RWPE2 (cell line): ENCODE measurements around the gene KIF20B.

Source experiments
- ATAC-seq: fragments of 200-7000 bp; cut with Tn5 transposase; 3 replicates; pipeline ENCODE4 v1.9.1; 2021; ENCODE audit warnings: low read depth
- DNase-seq: peaks from one replicate; pipeline ENCODE4 v3.0.0-alpha.2; 2020; ENCODE audit warnings: low spot score
- H3K27ac ChIP-seq: fragments of 450-650 bp; 2 replicates; pipeline ENCODE4 v1.5.1; 2017; ENCODE audit warnings: mild to moderate bottlenecking; ENCODE audit not compliant: poor library complexity, severe bottlenecking
- H3K27me3 ChIP-seq: fragments of 250-450 bp; sonication (Bioruptor Pico); 2 replicates; pipeline ENCODE4 v1.5.1; 2021; ENCODE audit warnings: mild to moderate bottlenecking, moderate library complexity; ENCODE audit not compliant: insufficient read depth, poor library complexity, severe bottlenecking
- H3K36me3 ChIP-seq: fragments of 250-450 bp; sonication (Bioruptor Pico); 2 replicates; pipeline ENCODE4 v1.5.1; 2020; ENCODE audit warnings: low read depth, mild to moderate bottlenecking, moderate library complexity
- H3K4me1 ChIP-seq: fragments of 250-450 bp; sonication (Bioruptor Pico); 2 replicates; pipeline ENCODE4 v1.5.1; 2021; ENCODE audit warnings: mild to moderate bottlenecking, moderate library complexity; ENCODE audit not compliant: insufficient read depth, poor library complexity, severe bottlenecking
- H3K4me3 ChIP-seq: fragments of 250-450 bp; sonication (Bioruptor Pico); 2 replicates; pipeline ENCODE4 v1.5.1; 2021; ENCODE audit warnings: mild to moderate bottlenecking, moderate library complexity; ENCODE audit not compliant: severe bottlenecking
- H3K9me3 ChIP-seq: fragments of 250-450 bp; sonication (Bioruptor Pico); 2 replicates; pipeline ENCODE4 v1.5.1; 2021; ENCODE audit warnings: mild to moderate bottlenecking, moderate library complexity; ENCODE audit not compliant: severe bottlenecking
- TF ChIP-seq, protein P1 (sequence below): fragments of 450-650 bp; IDR thresholded peaks from one replicate; pipeline ENCODE4 v1.5.1; 2017; ENCODE audit warnings: mild to moderate bottlenecking, moderate library complexity; ENCODE audit not compliant: poor library complexity, severe bottlenecking

KIF20B gene

DNA sequence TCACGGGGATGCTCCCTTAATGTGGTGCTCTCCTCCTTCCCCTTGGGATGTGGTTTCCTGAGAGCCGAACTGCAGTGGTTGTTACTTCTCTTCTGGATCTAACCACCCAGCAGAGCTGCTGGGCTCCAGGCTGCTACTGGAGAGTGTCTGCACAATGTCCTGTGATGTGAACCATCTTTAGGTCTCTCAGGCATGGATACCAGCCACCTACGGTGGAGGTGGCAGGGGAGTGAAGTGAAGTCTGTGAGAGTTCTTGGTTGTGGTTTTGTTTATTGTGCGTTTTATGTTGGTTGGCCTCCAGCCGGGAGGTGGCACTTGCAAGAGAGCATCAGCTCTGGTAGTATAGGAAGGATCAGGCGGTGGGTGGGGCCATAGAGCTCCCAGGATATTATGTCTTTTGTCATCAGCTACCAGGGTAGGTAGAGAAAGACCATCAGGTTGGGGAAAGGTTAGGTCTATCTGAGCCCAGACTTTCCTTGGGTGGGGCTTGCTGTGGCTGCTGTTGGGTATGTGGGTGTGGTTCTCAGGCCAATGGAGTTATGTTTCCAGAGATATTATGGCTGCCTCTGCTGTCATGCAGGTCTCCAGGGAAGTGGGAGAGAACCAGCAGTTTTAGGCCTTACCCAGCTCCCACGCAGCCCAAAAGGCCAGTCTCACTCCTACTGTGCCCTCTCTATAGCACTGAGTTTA lies 87.9 kb downstream of the KIF20B start:
- Histone ChIP-seq H3K4me3 (no peak overlapping the region), H3K27ac (no peak overlapping the region), H3K4me1 (peaks cover 8% of the 10 kb centered on the region), H3K9me3 (no peaks in the 10 kb centered on the region), H3K36me3 (no peaks in the 10 kb centered on the region), H3K27me3 (no peaks in the 10 kb centered on the region)
- TF ChIP-seq, protein P1, sequence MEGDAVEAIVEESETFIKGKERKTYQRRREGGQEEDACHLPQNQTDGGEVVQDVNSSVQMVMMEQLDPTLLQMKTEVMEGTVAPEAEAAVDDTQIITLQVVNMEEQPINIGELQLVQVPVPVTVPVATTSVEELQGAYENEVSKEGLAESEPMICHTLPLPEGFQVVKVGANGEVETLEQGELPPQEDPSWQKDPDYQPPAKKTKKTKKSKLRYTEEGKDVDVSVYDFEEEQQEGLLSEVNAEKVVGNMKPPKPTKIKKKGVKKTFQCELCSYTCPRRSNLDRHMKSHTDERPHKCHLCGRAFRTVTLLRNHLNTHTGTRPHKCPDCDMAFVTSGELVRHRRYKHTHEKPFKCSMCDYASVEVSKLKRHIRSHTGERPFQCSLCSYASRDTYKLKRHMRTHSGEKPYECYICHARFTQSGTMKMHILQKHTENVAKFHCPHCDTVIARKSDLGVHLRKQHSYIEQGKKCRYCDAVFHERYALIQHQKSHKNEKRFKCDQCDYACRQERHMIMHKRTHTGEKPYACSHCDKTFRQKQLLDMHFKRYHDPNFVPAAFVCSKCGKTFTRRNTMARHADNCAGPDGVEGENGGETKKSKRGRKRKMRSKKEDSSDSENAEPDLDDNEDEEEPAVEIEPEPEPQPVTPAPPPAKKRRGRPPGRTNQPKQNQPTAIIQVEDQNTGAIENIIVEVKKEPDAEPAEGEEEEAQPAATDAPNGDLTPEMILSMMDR = no peak
- DNase-seq (no peak), ATAC-seq (no peak)

DNA sequence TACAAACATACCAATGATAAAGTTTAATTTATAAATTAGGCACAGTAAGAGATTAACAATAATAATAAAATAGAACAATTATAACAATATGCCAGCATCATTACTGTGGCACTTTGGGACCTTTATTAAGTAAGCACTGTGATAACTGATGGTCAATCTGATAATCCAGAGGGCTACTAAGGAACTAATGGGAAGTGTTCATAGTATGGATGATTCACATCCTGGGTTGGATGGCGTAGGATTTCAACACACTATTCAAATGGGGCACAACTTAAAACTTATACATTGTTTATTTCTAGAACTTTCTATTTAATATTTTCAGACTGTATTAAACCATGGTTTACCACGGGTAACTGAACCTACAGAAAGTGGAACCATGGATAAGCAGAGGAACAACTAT lies 90.8 kb downstream of the KIF20B start:
- no peaks in the 10 kb centered on the region for H3K36me3 ChIP-seq
- H3K27ac ChIP-seq = no peak overlapping the region

DNA sequence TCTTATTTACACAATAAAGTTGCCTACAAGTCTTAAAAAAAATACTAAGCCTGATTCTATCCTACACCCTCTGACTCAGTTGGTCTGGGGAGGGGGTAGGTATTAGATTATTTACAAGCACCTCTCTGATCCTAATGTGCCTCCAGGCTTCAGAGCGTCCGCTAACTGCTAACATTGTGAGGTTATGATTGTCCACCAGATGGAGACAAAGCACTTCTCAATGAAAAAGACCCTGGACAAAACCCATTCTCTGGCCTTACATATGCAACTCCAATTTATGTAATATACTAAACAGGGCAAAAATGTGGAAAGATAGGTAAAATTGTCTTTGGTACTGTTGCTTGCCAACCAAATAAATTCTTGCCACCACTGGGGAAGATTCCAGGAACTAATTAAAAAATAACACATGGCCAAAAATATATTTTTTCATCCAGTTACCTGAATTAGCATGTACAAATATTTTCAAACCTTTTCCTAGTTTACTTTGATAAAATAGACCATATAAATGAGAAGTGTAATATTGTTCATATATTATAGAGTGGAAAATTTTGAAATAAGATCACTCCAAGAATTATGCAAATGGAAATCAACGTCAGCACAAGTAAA lies 92.4 kb downstream of the KIF20B start:
- Histone ChIP-seq H3K9me3 (no peaks in the 10 kb centered on the region), H3K4me3 (no peak overlapping the region), H3K27me3 (no peaks in the 10 kb centered on the region), H3K36me3 (no peaks in the 10 kb centered on the region), H3K27ac (no peak overlapping the region), H3K4me1 (peaks cover 8% of the 10 kb centered on the region)
- TF ChIP-seq, protein P1 = peak; percentile 90
- no peak for DNase-seq
- ATAC-seq = peak; percentile 73

More for the DNA sequence above, 90.8 kb downstream of the KIF20B start:
- no peak overlapping the region for H3K4me3 ChIP-seq
- TF ChIP-seq, protein P1 = no peak
- no peaks in the 10 kb centered on the region for H3K27me3 ChIP-seq
- H3K4me1 ChIP-seq = peaks cover 8% of the 10 kb centered on the region
- H3K9me3 ChIP-seq = no peaks in the 10 kb centered on the region
- no peak for DNase-seq
- peak; percentile 68 for ATAC-seq

DNA sequence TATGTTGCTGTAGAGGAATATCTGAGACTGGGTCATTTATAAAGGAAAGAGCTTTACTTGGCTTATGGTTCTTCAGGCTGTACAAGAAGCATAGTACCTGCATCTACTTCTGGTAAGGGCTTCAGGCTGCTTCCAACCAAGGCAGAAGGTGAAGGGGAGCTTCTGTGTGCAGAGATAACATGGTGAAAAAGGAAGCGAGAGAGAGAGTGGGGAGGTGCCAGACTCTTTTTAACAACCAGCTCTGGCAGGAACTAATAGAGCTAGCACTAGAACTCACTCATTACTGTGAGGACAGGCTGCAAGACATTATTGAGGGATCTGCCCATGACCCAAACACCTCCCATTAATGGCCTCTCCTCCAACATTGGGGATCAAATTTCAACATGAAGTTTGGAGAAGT lies 94.5 kb downstream of the KIF20B start:
- Histone ChIP-seq H3K9me3 (no peaks in the 10 kb centered on the region), H3K4me3 (no peak overlapping the region), H3K4me1 (peaks cover 8% of the 10 kb centered on the region), H3K27ac (no peak overlapping the region), H3K27me3 (no peaks in the 10 kb centered on the region), H3K36me3 (no peaks in the 10 kb centered on the region)
- no peak for DNase-seq
- TF ChIP-seq, protein P1 = no peak
- no peak for ATAC-seq

DNA sequence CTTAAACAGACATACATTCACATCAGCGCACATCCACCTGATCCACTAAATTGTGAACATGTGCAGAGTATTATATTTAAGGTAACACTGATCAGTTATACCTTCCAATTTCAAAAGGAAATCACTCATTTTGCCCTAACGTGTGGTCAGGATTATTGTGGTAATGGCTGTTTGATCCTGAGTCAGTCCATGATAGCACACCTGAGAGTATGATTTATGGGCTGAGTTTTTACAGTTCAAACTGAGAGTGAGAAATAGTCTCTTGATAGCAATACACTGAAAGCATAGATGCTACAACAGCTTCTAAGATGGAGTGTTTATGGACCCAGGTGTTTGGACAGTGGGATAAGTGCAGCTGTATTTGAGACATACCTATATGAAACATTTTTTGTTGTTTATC lies 96.7 kb downstream of the KIF20B start:
- H3K27ac ChIP-seq = no peak overlapping the region
- no peaks in the 10 kb centered on the region for H3K9me3 ChIP-seq
- DNase-seq = no peak
- no peaks in the 10 kb centered on the region for H3K36me3 ChIP-seq
- no peak for ATAC-seq
- no peak overlapping the region for H3K4me3 ChIP-seq
- TF ChIP-seq, protein P1 = no peak
- no peaks in the 10 kb centered on the region for H3K27me3 ChIP-seq
- no peaks in the 10 kb centered on the region for H3K4me1 ChIP-seq
